T-helper 17 cell (primary cell): ENCODE measurements around the gene C19orf18. TPM values are rescaled to one million over a fixed set of nuclear protein-coding genes. Genes with fewer than 3 reads are reported as not detected.
"Not testable (repeated sequence)": the region's sequence is repeated elsewhere in the genome, so short reads cannot be mapped to it uniquely, and the experiment has no call there.

Experiments
- ATAC-seq: fragments of 150-1000 bp; cut with Tn5 transposase; 2 replicates; pipeline ENCODE4 v1.10.0; 2021; ENCODE audit warnings: mild to moderate bottlenecking, moderate library complexity
- DNase-seq, 3 donors: peaks; one replicate each; pipeline versions ENCODE4 v3.0.0 to v3.0.0-alpha.2; 2020 to 2021
- H3K9me3 ChIP-seq: one replicate; pipeline ENCODE4 v1.7.0; 2013; ENCODE audit warnings: low read length, mild to moderate bottlenecking; ENCODE audit not compliant: control insufficient read depth, poor library complexity, severe bottlenecking
- H3K27ac Mint-ChIP-seq: one replicate; pipeline ENCODE4 v1.8.0; 2022; ENCODE audit warnings: mild to moderate bottlenecking, moderate library complexity, mixed read lengths
- H3K27me3 Mint-ChIP-seq: one replicate; pipeline ENCODE4 v1.8.0; 2022; ENCODE audit warnings: mixed read lengths
- H3K36me3 Mint-ChIP-seq: one replicate; pipeline ENCODE4 v1.8.0; 2022; ENCODE audit warnings: low read depth, mixed read lengths
- H3K4me1 Mint-ChIP-seq: one replicate; pipeline ENCODE4 v1.8.0; 2022; ENCODE audit warnings: mild to moderate bottlenecking, mixed read lengths
- H3K4me3 Mint-ChIP-seq: one replicate; pipeline ENCODE4 v1.8.0; 2022; ENCODE audit warnings: mild to moderate bottlenecking, moderate library complexity, mixed read lengths
- total RNA-seq, 4 donors: library from RNA in 2 of 4; stranded (reverse) in 2 of 4; gene quantifications; one replicate each; pipeline ENCODE4 v1.2.3 and lab custom pipeline; 2022 to 2026

C19orf18 gene
- total RNA-seq, 2 donors from 2014 or later: 0.37 to 0.65 TPM

- peaks cover 4% of the 10 kb centered on the region for H3K4me1 Mint-ChIP-seq
- DNase-seq (peak in 2 of 3 donors; percentile 10 to 27), ATAC-seq (peak; percentile 99)
- H3K27ac Mint-ChIP-seq: peak within 1 kb of the TSS; percentile 85
- no peaks in the 10 kb centered on the region for H3K27me3 Mint-ChIP-seq
- H3K9me3 ChIP-seq: peaks cover 19% of the 10 kb centered on the region
- no peaks in the 10 kb centered on the region for H3K36me3 Mint-ChIP-seq
- H3K4me3 Mint-ChIP-seq: peak within 1 kb of the TSS; percentile 87
Observed at GRCh38 chr19:57934820-57935665, 39.3 kb downstream of the C19orf18 start, which contains the start of gene ZNF418. ZNF418 (minus strand) TSS chr19:57935402; CDS start chr19:57933822, 1,580 bp downstream.

DNA sequence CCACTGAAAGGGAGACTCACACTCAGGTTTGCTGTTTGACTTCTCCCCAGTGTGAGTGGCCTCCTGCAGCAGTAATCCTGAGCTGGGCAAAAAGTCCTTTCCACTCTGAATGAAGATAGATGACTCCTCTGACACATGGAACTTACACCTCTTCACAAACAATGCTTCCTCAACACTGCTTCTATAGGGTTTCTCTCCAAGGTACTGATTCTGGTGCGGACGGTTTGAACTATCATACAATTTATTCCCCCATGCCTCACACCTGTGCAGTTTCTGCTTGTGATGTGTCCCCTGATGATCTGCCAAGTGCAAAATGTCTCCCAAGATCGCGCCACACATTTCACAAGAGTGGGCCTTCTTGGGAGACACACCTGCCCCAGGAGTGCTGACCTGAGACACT is 46.7 kb downstream of the C19orf18 start:
- H3K9me3 ChIP-seq: peaks cover 16% of the 10 kb centered on the region
- ATAC-seq: no peak
- H3K4me1 Mint-ChIP-seq: no peaks in the 10 kb centered on the region
- no peak overlapping the region for H3K4me3 Mint-ChIP-seq
- no peaks in the 10 kb centered on the region for H3K36me3 Mint-ChIP-seq
- DNase-seq: no peak
- H3K27me3 Mint-ChIP-seq: no peaks in the 10 kb centered on the region
- no peak overlapping the region for H3K27ac Mint-ChIP-seq

DNA sequence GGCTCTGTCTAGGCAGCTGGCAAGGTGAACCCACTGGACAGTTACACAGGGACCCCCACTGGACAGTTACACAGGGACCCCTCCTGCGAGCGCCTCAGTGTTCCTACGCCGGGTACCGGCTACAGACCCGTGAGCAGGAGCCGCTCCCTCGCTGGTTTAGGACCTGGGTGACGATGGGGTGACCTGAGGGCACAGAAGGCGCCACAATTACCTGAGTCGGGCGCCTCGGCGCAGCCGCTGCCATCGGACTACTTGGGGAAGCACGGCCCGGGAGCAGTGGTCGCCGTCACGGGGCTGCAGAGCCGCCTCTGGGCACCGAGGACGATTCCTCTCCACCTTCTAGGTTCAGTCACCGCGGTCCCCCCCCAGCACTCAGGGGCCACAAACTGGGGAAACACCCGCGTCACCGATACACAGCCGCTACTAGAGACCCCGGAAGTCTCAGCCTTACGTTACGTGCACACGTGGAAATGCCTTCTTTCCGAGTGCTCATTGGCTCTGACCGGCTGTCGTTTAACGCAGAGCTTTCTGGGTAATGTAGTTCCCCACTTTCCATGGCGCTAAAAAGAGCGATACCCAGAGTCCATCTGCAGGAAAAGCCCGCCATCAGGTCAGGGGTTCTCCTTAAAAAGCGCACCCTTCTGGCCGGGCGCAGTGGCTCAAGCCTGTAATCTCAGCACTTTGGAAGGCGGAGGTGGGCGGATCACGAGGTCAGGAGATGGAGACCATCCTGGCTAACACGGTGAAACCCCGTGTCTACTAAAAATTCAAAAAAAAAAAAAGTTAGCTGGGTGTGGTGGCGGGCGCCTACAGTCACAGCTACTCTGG is 58.0 kb downstream of the C19orf18 start, which contains the start of gene ZNF417:
ZNF417 (minus strand) TSS at position 425 of the 828 bp plus-strand sequence; CDS start at position 244, 181 bp downstream.
- H3K9me3 ChIP-seq, H3K36me3 Mint-ChIP-seq, H3K27me3 Mint-ChIP-seq: not testable (repeated sequence)
- H3K27ac Mint-ChIP-seq: peak within 1 kb of the TSS; percentile 98
- DNase-seq: peak; percentile 71 to 79 (median 78)
- peaks cover 15% of the 10 kb centered on the region for H3K4me1 Mint-ChIP-seq
- peak within 1 kb of the TSS; percentile 93 for H3K4me3 Mint-ChIP-seq
- ATAC-seq: peak; percentile 98

GRCh38 chr19:57914531-57914930 is 59.8 kb downstream of the C19orf18 start:
- no peak for ATAC-seq
- H3K9me3 ChIP-seq: peaks cover 6% of the 10 kb centered on the region
- Mint-ChIP-seq H3K4me1 (peaks cover 15% of the 10 kb centered on the region), H3K4me3 (peak overlapping the region; percentile 93), H3K27ac (no peak overlapping the region), H3K27me3 (no peaks in the 10 kb centered on the region), H3K36me3 (no peaks in the 10 kb centered on the region)
- no peak for DNase-seq

Other genes with a start within 250 kb of the C19orf18 start
- gene ZNF671, start 246.9 kb downstream of the C19orf18 start, total RNA-seq: 1 to 10 TPM; 7.4 to 9.2 TPM
- 10 to 100 TPM; 12.4 to 13.6 TPM for gene ZNF776, start 227.7 kb downstream of the C19orf18 start, total RNA-seq
- gene ZNF586, start 204.9 kb downstream of the C19orf18 start, total RNA-seq: 10 to 100 TPM; 34.8 to 37.7 TPM
- 10 to 100 TPM; 11.8 to 12.8 TPM for gene ZNF552, start 159.6 kb downstream of the C19orf18 start, total RNA-seq
- gene ZNF587B, start 144.2 kb downstream of the C19orf18 start, total RNA-seq: 10 to 100 TPM; 19.0 to 23.3 TPM
- gene ZNF587, start 124.7 kb downstream of the C19orf18 start, total RNA-seq: 10 to 100 TPM; 44.1 to 50.4 TPM
- gene ZNF814, start 85.5 kb downstream of the C19orf18 start, total RNA-seq: 10 to 100 TPM; 23.4 to 37.1 TPM
- gene ZNF417, start 57.9 kb downstream of the C19orf18 start, total RNA-seq: 10 to 100 TPM; 28.0 to 29.6 TPM
- gene ZNF418, start 39.1 kb downstream of the C19orf18 start, total RNA-seq: 1 to 10 TPM; 2.7 to 6.5 TPM
- 10 to 100 TPM; 11.9 to 12.6 TPM for gene ZNF256, start 26.8 kb downstream of the C19orf18 start, total RNA-seq
- gene ZNF606, start 28.3 kb upstream of the C19orf18 start, total RNA-seq: 1 to 10 TPM; 7.1 TPM
- gene ZSCAN1, start 59.5 kb upstream of the C19orf18 start, total RNA-seq: not detected
- under 1 TPM; 0.16 to 0.57 TPM for gene ZNF135, start 84.7 kb upstream of the C19orf18 start, total RNA-seq
- gene ZSCAN18, start 123.7 kb upstream of the C19orf18 start, total RNA-seq: 10 to 100 TPM; 29.3 to 30.7 TPM
- 10 to 100 TPM; 10.8 to 12.5 TPM for gene ZNF329, start 176.3 kb upstream of the C19orf18 start, total RNA-seq
- 10 to 100 TPM; 30.4 to 41.0 TPM for gene ZNF274, start 208.5 kb upstream of the C19orf18 start, total RNA-seq